Esophagus muscularis mucosa (tissue), 4 donors: ENCODE measurements around the gene RAB11B. TPM values are rescaled to one million over a fixed set of nuclear protein-coding genes. Genes with fewer than 3 reads are reported as not detected.
"Not testable (repeated sequence)": the region's sequence is repeated elsewhere in the genome, so short reads cannot be mapped to it uniquely, and the experiment has no call there.

Experiments used
- DNase-seq: peaks from one replicate; pipeline ENCODE4 v3.0.0-alpha.2; 2017; ENCODE audit errors: extremely low spot score
- H3K27ac ChIP-seq, 4 donors: fragments of 200-600 bp; sonication (generic); replicated peaks in 1 of 4; 1 replicate in 3 of 4; 2 replicates in 1 of 4; pipeline ENCODE4 v1.5.1; 2016 to 2019; ENCODE audit warnings: mild to moderate bottlenecking in 1 of 4
- H3K27me3 ChIP-seq, 4 donors: fragments of 200-600 bp; sonication (generic); one replicate each; pipeline versions ENCODE4 v1.5.1 to v1.6.0; 2016 to 2019
- H3K36me3 ChIP-seq, 4 donors: fragments of 200-600 bp; sonication (generic); one replicate each; pipeline ENCODE4 v1.5.1; 2016 to 2019
- H3K4me1 ChIP-seq, 4 donors: fragments of 200-600 bp; sonication (generic); one replicate each; pipeline ENCODE4 v1.5.1; 2016 to 2019
- H3K4me3 ChIP-seq, 4 donors: fragments of 200-600 bp; sonication (generic); 1 replicate in 2 of 4; 2 replicates in 2 of 4; pipeline ENCODE4 v1.5.1; 2016 to 2019; ENCODE audit warnings: mild to moderate bottlenecking in 4 of 4, moderate library complexity in 1 of 4
- H3K9me3 ChIP-seq, 4 donors: fragments of 200-600 bp; sonication (generic); 1 replicate in 3 of 4; 2 replicates in 1 of 4; pipeline ENCODE4 v1.5.1; 2016 to 2019
- CTCF ChIP-seq, 3 experiments: fragments of 200-600 bp in 2 of 3; fragments of 450-650 bp in 1 of 3; sonication (generic) in 2 of 3; IDR thresholded peaks; one replicate each; pipeline ENCODE4 v1.5.1; 2017 to 2019; ENCODE audit warnings: antibody characterized with exemption in 3 of 3, mild to moderate bottlenecking in 2 of 3, moderate library complexity in 1 of 3
- EP300 ChIP-seq: sonication (generic); formaldehyde crosslinking; IDR thresholded peaks from one replicate; pipeline ENCODE4 v1.6.1; 2017; ENCODE audit warnings: antibody characterized with exemption
- POLR2A ChIP-seq: fragments of 450-650 bp; IDR thresholded peaks from one replicate; pipeline ENCODE4 v1.6.1; 2017; ENCODE audit warnings: antibody characterized with exemption, moderate library complexity, mild to moderate bottlenecking, low read depth
- POLR2AphosphoS5 ChIP-seq, 2 donors: sonication (generic); formaldehyde crosslinking; IDR thresholded peaks; one replicate each; pipeline ENCODE4 v1.6.1; 2017; ENCODE audit warnings: antibody characterized with exemption in 2 of 2
- WGBS: methylation state at CpG from one replicate; pipeline ENCODE4 v1.1.5; 2018; 5-methylcytosine and 5-hydroxymethylcytosine counted together
- intact Hi-C: fragments of 100-400 bp; cut with DNase I; formaldehyde crosslinking; loops from one replicate; pipeline ENCODE4 v1.15.1; 2023
- total RNA-seq, 4 donors: library from RNA; depleted of rRNA; stranded (reverse); fragments of >200 nt; gene quantifications; one replicate each; pipeline versions ENCODE4 v1.1.0 to v1.2.1, GENCODE V29; 2016

Gene RAB11B
- total RNA-seq, 4 donors from 2014 or later = 27.8 to 101 (median 42.3) TPM

GRCh38 chr19:8373867-8374813, 16.0 kb upstream of the RAB11B start:
- intact Hi-C loops = no loop called here
- Histone ChIP-seq H3K27me3 (no peaks in the 10 kb centered on the region), H3K27ac (peak overlapping the region in 2 of 4 donors; percentile 50 to 55), H3K4me3 (no peak overlapping the region), H3K4me1 (peaks cover 0 to 17% (median 14%) of the 10 kb centered on the region in 4 donors), H3K36me3 (peaks cover 0 to 57% (median 41%) of the 10 kb centered on the region in 4 donors), H3K9me3 (no peaks in the 10 kb centered on the region)
- DNase-seq = no peak
- 85% methylated on average over 16 of the region's 26 CpGs for WGBS
- TF ChIP-seq CTCF (IDR thresholded peaks at IDR 0.05) = no peak
- TF ChIP-seq POLR2AphosphoS5 (IDR thresholded peaks at IDR 0.05) = peak in 1 of 2 donors; percentile 44

- WGBS = 97% methylated on average over 24 of the region's 32 CpGs
- DNase-seq, H3K4me3 ChIP-seq, H3K9me3 ChIP-seq, H3K27ac ChIP-seq, H3K27me3 ChIP-seq, intact Hi-C loops: not testable (repeated sequence)
- Histone ChIP-seq H3K36me3 (peaks cover 0 to 45% (median 37%) of the 10 kb centered on the region in 4 donors), H3K4me1 (peaks cover 0 to 12% (median 9%) of the 10 kb centered on the region in 4 donors)
These were observed 14.4 kb upstream of the RAB11B start for GRCh38 chr19:8375766-8376165.

GRCh38 chr19:8376373-8376974, 13.7 kb upstream of the RAB11B start:
- H3K27me3 ChIP-seq, H3K27ac ChIP-seq, DNase-seq, H3K9me3 ChIP-seq, intact Hi-C loops, H3K4me3 ChIP-seq: not testable (repeated sequence)
- WGBS = 92% methylated on average over 6 of the region's 10 CpGs
- Histone ChIP-seq H3K36me3 (peaks cover 0 to 38% (median 33%) of the 10 kb centered on the region in 4 donors), H3K4me1 (peaks cover 0 to 12% (median 7%) of the 10 kb centered on the region in 4 donors)

GRCh38 chr19:8377598-8377997, 12.6 kb upstream of the RAB11B start:
- Histone ChIP-seq H3K9me3 (no peaks in the 10 kb centered on the region), H3K4me3 (no peak overlapping the region), H3K27ac (no peak overlapping the region), H3K27me3 (no peaks in the 10 kb centered on the region), H3K4me1 (peaks cover 0 to 12% (median 7%) of the 10 kb centered on the region in 4 donors), H3K36me3 (peaks cover 0 to 37% (median 27%) of the 10 kb centered on the region in 4 donors)
- intact Hi-C loops = no loop called here
- TF ChIP-seq EP300 = no peak
- TF ChIP-seq POLR2AphosphoS5 (IDR thresholded peaks at IDR 0.05) = no peak
- TF ChIP-seq POLR2A = no peak
- no peak for TF ChIP-seq CTCF (IDR thresholded peaks at IDR 0.05)
- DNase-seq = no peak
- WGBS = 60% methylated on average over 1 of the region's 1 CpG

GRCh38 chr19:8379156-8379891, 10.8 kb upstream of the RAB11B start:
- H3K27me3 ChIP-seq, H3K27ac ChIP-seq, H3K9me3 ChIP-seq, H3K4me1 ChIP-seq, H3K4me3 ChIP-seq, DNase-seq, intact Hi-C loops: not testable (repeated sequence)
- 92% methylated on average over 13 of the region's 13 CpGs for WGBS
- peaks cover 0 to 23% (median 10%) of the 10 kb centered on the region in 4 donors for H3K36me3 ChIP-seq

- H3K9me3 ChIP-seq, H3K4me3 ChIP-seq, intact Hi-C loops, H3K36me3 ChIP-seq, DNase-seq, H3K27ac ChIP-seq, H3K27me3 ChIP-seq: not testable (repeated sequence)
- WGBS = 86% methylated on average over 4 of the region's 4 CpGs
- peaks cover 5 to 12% (median 8%) of the 10 kb centered on the region in 4 donors for H3K4me1 ChIP-seq
These were observed 5.6 kb upstream of the RAB11B start for GRCh38 chr19:8384569-8384968.

GRCh38 chr19:8385103-8385502, 5.1 kb upstream of the RAB11B start:
- intact Hi-C loops, H3K4me3 ChIP-seq, H3K9me3 ChIP-seq, H3K27me3 ChIP-seq, H3K36me3 ChIP-seq, DNase-seq: not testable (repeated sequence)
- 73% methylated on average over 2 of the region's 2 CpGs for WGBS
- H3K27ac ChIP-seq = peak overlapping the region in 1 of 4 donors; percentile 27
- H3K4me1 ChIP-seq = peaks cover 5 to 13% (median 9%) of the 10 kb centered on the region in 4 donors

GRCh38 chr19:8385566-8385965, 4.6 kb upstream of the RAB11B start:
- DNase-seq, H3K27me3 ChIP-seq, H3K4me3 ChIP-seq, H3K9me3 ChIP-seq, intact Hi-C loops, H3K27ac ChIP-seq, H3K36me3 ChIP-seq: not testable (repeated sequence)
- H3K4me1 ChIP-seq = peaks cover 5 to 13% (median 9%) of the 10 kb centered on the region in 4 donors
- WGBS = 97% methylated on average over 3 of the region's 3 CpGs

GRCh38 chr19:8386419-8386818, 3.7 kb upstream of the RAB11B start:
- H3K27me3 ChIP-seq, H3K27ac ChIP-seq, H3K4me3 ChIP-seq, H3K36me3 ChIP-seq, intact Hi-C loops, H3K9me3 ChIP-seq, DNase-seq: not testable (repeated sequence)
- H3K4me1 ChIP-seq = peaks cover 13 to 21% (median 17%) of the 10 kb centered on the region in 4 donors
- 93% methylated on average over 9 of the region's 9 CpGs for WGBS
